HG02610 (cell line): ENCODE results near the gene OR10AD1.
A peak's percentile ranks its signal among the peaks of the same experiment; 100 is the strongest.
"Not testable (repeated sequence)": the region's sequence is repeated elsewhere in the genome, so short reads cannot be mapped to it uniquely, and the experiment has no call there.

Experiments used
- ATAC-seq: cut with Tn5 transposase; IDR thresholded peaks from one replicate; pipeline ENCODE4 v1.9.1; 2021; ENCODE audit warnings: mild to moderate bottlenecking, moderate library complexity; ENCODE audit not compliant: unreplicated experiment

The OR10AD1 gene

GRCh38 chr12:48203192-48203591 is at the start of gene OR10AD1:
OR10AD1 (minus strand) TSS chr12:48203292; CDS start chr12:48203292, 0 bp downstream.
- no peak for ATAC-seq

- no peak for ATAC-seq
These were observed 44.3 kb upstream of the OR10AD1 start for GRCh38 chr12:48247181-48247966.

GRCh38 chr12:48237162-48237561 is 34.1 kb upstream of the OR10AD1 start:
- ATAC-seq, result no peak

GRCh38 chr12:48235796-48236333 is 32.8 kb upstream of the OR10AD1 start:
- ATAC-seq, result no peak

GRCh38 chr12:48231169-48231958 is 28.3 kb upstream of the OR10AD1 start:
- ATAC-seq, result not testable (repeated sequence)

- not testable (repeated sequence) for ATAC-seq
These were observed 21.4 kb upstream of the OR10AD1 start for GRCh38 chr12:48224533-48224932.

GRCh38 chr12:48221645-48222044 is 18.6 kb upstream of the OR10AD1 start:
- ATAC-seq, result no peak

GRCh38 chr12:48220701-48221100 is 17.6 kb upstream of the OR10AD1 start:
- ATAC-seq, result no peak

- ATAC-seq, result no peak
These were observed 16.5 kb upstream of the OR10AD1 start for GRCh38 chr12:48219631-48220030.

GRCh38 chr12:48216785-48217184 is 13.7 kb upstream of the OR10AD1 start:
- ATAC-seq, result no peak

- not testable (repeated sequence) for ATAC-seq
These were observed 6.4 kb upstream of the OR10AD1 start for GRCh38 chr12:48209495-48209894.

- no peak for ATAC-seq
These were observed 326 bp downstream of the OR10AD1 start for GRCh38 chr12:48202766-48203165.

- no peak for ATAC-seq
These were observed 1.6 kb downstream of the OR10AD1 start for GRCh38 chr12:48201516-48201915.

- ATAC-seq, result no peak
These were observed 2.0 kb downstream of the OR10AD1 start for GRCh38 chr12:48201091-48201490.

GRCh38 chr12:48199774-48200221 is 3.3 kb downstream of the OR10AD1 start:
- no peak for ATAC-seq

- no peak for ATAC-seq
These were observed 4.1 kb downstream of the OR10AD1 start for GRCh38 chr12:48198985-48199384.

GRCh38 chr12:48198672-48198971 is 4.5 kb downstream of the OR10AD1 start:
- ATAC-seq, result peak; percentile 5

- peak; percentile 100 for ATAC-seq
These were observed 5.0 kb downstream of the OR10AD1 start for GRCh38 chr12:48197971-48198671.

- no peak for ATAC-seq
These were observed 5.5 kb downstream of the OR10AD1 start for GRCh38 chr12:48197549-48197970.

- ATAC-seq, result no peak
These were observed 8.3 kb downstream of the OR10AD1 start for GRCh38 chr12:48194799-48195201.

GRCh38 chr12:48193623-48194022 is 9.5 kb downstream of the OR10AD1 start:
- no peak for ATAC-seq
